Astrocyte of the hippocampus (primary cell): ENCODE measurements around the gene RPS6KA5.
A peak's percentile ranks its signal among the peaks of the same experiment; 100 is the strongest.
"Not testable (repeated sequence)": the region's sequence is repeated elsewhere in the genome, so short reads cannot be mapped to it uniquely, and the experiment has no call there.

Source experiments
- DNase-seq: peaks from one replicate; pipeline ENCODE4 v3.0.0; 2011; ENCODE audit warnings: low read depth, low spot score

RPS6KA5 gene

DNA sequence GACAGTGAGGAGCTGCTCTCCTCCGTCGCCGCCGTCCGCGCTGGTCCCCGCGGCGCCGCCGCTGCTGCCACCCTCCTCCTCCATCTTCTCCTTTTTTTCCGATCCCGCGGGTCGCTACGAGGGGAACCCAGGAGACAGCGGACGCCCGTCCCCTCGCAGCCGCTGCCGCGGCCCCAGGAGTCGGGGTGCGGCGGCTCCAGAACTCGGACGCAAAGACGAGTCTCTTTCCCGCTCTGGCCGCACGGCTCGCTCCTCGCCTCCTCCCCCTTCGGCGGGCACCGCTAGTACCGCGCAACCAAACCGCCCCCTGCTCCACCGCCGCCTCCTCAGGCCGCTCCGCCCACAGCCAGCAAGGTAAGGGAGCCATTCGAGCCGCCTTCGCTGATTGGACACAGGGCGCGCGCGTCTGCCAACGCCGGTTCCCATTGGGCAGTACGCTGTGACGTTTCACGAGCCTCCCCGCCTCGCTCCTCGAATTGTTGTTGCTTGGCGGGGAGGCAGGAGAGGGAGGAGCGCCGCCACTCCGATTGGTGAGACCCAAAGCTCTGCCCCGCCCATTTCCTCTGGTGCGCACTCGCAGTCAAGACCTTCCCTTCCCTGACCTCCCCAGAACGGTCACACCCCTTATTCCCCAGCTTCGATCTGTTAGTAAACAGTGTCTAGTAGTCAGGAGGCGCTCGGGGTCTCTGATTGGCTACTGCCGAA is at the start of gene RPS6KA5:
RPS6KA5 (minus strand) TSS at position 291 of the 705 bp plus-strand sequence; CDS start at position 84, 207 bp downstream.
- peak; percentile 100 for DNase-seq

DNA sequence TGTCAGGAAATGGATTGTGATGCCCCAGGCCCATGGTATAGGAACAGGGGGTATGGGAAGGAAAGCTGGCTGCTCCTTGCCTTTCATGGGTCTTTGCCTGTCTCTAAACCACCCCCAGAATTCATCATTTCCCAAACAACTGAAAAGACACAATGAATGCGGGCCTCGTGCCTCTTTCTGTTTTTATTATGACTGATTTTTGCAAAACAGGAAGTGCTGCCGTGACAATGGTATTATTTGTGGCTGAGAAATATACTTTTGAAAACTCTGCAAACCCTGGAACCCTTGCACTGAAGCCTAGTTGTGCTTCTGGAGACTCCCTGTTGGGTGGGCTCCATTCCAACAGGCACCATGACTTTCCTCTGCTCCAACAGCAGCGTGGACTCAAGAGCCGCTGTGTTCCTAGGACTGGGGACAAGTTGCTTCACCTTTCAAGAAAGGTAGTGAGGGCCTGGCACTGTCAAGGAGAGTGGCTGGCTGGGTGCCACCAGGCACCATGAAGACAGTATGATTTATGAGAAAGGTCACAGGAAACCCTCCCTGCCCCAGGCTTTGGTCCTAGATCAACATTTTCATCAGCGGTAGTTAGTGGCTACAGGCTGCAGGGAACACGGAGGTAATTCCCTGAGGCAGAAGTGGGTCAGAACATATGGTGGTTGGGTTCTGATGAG is 48.6 kb upstream of the RPS6KA5 start:
- DNase-seq = no peak

DNA sequence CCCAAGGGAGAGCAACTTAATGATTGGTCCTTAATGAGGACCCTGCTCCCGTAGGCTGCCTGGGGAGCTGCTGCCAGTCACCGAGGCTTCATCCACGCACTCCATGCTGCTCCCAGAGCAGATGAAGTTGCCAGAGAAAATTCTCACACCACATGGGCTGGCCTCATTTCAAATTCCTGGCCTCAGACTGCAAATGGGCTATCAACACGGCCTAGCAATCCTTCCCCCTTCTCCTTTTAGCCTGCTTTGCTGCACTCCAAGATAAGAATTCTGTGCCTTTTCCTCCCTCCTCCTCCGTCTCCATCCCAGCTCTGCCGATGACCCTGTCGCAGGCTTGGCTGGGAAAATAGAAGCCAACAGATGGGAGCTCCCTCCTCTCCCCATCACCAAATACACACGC is 42.7 kb upstream of the RPS6KA5 start:
- DNase-seq = no peak

DNA sequence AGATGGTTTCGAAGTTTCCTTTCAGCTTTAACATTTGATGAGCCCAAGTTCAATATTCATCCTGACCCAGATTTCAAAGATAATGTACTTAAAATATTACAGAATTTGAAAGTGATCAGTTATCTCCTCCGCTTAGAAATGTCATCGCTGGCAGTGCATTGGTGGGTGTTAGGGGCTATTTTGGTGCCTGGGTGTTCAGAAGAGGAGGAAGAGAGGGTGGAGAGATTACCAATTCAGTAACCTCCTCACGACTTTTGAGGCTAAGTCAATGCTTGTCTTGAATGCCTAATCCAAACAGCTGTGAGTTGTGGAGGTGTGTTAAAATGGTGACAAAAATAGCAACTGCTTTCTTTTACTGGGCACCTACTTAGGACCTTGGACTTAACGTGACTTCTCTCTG is 39.7 kb upstream of the RPS6KA5 start:
- no peak for DNase-seq

DNA sequence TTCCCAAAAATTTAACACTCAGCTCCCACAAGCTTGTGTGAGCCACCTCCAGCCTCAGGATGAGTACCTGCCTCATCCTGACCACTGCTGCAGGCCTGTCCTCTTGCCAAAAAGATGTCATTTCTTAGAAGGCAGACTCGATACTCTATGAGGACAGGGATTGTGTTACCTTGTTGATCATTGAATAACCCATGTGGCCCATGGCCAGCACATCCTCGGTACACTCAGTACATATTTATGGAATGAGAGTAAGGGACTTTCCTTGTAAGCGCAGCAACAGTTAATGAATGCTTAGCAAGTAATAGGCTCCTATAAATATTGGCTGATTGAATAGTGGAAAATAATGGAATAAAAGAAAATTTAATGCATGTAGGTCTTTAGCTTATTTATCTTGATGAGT is 38.1 kb upstream of the RPS6KA5 start:
- DNase-seq = no peak

DNA sequence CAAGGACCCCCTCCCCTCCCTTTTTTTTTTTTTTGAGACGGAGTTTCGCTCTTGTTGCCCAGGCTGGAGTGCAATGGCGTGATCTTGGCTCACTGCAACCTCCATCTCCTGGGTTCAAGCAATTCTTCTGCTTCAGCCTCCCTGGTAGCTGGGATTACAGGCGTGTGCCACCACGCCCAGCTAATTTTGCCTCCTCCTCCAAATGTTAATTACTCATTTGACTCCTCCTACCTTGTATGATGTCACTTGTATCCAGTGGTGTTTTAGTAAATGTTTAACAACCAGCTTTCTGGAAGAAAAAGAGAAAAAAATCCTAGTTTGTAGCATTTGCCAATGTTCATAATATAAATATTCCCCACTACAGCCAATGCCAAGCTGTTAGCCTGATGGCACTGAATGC is 37.2 kb upstream of the RPS6KA5 start:
- DNase-seq = not testable (repeated sequence)

DNA sequence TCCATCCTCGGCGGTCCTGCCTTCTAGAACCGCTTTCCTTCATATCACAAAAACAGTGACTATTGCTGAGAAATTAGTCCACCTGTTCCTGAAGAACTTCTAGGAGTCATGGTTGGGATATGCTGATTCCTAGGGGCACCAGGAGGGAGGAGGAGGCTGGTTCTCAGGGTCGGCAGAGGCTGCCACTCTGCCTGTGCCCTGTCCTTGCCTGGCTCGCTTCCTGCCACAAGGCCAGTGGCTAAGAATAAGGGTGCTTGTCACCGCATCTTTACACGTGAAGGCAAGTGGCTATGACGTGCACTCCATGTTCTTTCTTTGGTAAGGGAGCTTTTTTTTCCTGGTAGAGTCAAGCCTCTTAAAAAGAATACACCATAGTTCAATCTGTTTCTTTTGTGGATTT is 34.7 kb upstream of the RPS6KA5 start:
- no peak for DNase-seq

DNA sequence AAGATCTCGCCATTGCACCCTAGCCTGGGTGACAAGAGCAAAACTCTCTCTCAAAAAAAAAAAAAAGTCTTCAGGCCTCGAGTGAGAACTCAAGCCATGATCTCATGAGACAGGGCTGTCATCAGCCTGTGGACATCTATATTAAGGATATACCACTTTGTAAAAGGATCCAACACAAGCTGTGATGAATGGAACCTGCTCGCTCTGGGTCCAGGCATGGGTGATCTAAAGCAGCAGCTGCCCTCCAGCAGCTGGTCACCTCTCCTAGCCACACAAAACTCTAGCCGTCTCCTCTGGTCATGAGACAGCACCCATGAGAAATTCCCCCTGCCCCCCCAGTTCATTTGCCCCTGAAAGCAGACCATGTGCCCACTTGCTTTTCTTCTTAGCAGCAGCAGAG is 34.3 kb upstream of the RPS6KA5 start:
- no peak for DNase-seq

DNA sequence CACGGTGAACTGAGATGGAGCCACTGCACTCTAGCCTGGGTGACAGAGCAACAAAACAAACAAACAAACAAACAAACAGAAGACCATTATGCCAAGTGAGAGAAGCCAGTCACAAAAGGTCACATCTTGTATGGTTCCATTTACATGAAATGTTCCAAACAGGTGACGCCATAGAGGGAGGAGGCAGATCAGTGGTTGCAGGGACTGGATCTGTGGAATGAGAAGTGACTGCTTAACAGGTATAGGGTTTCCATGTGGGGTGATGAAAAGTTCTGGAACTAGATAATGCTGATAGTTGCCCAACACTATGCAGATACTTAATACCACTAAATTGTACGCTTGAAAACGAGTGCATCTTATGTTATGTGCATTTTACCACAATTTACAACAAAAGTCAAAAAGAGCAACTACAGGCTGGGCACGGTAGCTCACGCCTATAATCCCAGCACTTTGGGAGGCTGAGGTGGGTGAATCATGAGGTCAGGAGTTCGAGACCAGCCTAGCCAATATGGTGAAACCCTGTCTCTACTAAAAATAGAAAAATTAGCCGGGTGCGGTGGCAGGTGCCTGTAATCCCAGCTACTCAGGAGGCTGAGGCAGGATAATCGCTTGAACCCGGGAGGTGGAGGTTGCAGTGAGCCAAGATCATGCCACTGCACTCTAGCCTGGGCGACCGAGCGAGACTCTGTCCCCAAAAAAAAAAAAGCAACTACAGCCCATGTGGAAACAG is 33.5 kb upstream of the RPS6KA5 start:
- DNase-seq = not testable (repeated sequence)

DNA sequence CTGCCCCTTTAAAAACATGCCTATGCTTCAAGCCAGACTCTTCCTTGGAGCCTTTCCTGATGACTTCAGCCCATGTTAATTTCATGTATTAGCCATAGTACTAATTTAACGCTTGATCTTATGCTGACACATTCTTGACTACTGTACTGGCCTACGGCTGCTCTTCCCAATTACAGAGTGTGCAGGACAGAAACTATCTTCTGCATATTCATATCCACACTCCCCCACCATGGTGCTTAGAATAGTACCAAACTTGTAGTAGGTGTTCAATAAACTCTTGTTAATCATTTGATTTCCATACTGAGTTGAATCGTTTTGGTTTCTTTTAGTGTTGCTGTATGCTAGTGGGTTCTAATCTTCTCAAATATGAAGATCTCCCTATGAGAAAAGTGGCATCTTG is 31.6 kb upstream of the RPS6KA5 start:
- DNase-seq = no peak

DNA sequence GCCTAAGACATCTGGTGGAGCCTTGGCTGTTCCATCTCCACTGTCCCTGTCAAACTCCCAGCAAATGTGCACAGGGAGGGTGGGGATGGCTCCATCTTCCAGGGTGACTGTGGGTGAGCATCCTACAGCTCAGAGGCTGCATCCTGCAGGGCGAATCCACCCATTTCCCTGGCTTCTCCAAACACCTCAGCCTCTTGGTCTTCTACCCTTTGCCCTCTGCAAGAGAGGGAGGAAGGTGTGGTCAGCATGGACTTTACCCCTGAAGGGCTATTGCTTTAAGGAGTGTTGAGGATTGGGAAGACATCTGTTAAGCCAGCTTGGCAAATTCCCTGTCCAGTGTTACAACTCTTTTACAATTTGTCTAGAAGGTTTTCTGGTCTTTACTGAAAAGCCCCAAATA is 30.3 kb upstream of the RPS6KA5 start:
- DNase-seq = no peak

DNA sequence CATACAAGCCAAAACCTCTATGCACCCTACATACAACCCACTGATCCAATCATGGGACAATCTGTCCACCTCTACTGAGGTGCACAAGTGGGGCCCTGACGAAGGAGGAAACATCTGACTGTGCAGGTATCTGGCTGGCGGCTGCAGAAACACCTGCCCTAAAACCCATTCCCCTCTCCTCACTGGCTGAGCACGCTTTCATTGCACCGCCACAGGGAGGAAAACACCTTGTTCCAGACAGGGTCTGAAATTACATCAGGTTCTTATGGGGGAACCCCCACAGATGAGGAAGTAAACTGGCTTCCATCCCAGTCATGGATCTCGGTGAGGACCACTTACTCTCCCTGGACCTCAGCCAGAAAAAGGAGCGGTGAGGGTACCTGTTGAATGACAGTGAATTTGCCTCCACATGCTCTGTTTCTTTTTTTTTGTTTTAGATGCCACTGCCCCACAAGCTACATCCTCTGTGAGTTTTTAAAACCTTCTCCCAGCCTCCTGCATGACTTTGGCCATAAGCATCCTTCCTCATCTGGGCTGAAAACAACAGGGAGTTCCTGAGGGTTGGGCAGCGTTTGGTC is 29.6 kb upstream of the RPS6KA5 start:
- no peak for DNase-seq

DNA sequence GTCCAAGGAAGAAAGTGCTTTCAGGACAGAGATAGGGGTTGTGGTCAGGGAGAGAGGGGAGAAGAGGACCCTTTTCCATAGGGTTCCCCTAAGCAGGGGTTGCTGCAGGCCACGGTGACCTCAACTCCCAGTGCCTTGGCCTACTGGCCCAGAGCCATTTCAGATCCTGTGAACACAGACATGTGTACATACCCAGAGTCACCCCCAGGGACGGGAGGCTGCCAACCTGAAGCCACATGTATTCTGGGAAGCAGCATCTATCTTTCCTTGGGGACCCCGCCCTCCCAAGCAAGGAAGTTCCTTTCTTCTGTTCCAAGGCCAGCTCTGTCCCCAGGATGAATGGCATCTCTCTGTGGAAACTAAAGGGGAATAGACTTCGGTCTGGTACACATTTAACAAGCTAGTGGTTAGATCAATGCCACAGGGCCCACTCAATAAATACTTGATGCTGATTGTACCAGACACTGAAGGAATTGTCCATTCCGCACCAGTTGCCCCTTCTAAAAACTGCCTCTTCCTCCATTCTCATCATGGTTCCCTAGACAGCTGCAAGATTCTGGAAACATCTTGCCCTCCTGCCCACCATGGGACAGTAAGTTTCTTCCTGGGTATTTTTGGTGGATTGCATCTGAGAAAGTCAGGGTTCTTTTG is 28.3 kb upstream of the RPS6KA5 start:
- DNase-seq = no peak

DNA sequence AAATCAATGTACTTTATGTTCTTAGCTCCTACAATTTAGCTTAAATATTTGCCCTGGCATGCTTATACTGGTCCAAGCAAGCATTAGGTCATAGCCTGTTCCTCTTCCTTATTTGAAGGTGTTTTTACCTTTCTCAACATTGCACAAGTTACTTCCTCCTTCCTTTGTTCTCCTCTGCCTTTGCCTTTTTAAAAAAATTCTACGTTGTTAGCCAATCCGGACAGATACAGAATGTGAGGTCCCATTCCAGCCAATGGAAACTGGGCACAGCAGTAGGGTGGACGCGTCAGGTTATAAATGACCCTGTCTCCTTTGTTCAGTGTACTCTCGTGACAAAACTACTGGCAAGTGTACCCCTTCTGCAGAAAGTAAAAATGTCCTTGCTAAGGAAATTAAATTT is 27.0 kb upstream of the RPS6KA5 start:
- DNase-seq = not testable (repeated sequence)

DNA sequence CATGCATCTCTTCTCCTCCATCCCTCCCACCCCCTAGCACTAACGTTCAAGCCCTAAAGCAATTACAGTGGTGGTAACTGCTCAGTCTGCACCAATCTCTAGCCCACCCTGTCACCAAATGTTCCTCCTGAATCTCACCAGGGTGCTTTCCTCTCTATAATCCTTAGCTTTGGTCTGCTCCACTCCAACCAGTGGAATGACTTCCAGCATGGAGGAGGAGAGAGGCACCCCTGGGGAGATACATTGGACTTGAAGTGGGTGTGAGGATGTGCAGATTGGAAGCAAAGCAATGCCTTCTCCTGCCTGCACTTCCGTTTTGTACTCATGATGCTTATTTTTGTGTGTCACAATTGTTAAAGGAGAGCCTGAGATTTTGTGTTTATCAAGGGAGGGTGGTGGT is 24.1 kb upstream of the RPS6KA5 start:
- DNase-seq = no peak

DNA sequence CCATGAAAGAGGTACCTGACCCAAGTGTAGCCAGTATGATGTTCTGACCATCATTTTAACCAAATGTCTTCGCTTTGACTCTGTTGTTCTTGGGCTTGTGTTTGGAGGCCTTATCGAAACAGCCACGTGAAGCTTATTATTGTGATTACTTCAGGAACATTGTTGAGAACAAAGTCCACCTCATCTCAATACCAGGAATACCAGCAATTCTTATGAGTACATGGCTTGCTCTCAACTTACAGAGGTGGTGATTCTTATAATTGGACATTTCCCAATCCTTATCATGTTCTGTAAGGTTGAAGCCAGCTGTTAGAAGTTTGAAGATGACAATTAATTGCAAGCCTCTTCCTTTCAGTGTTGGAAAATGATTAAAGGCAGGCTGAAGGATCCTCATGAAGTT is 21.8 kb upstream of the RPS6KA5 start:
- no peak for DNase-seq

DNA sequence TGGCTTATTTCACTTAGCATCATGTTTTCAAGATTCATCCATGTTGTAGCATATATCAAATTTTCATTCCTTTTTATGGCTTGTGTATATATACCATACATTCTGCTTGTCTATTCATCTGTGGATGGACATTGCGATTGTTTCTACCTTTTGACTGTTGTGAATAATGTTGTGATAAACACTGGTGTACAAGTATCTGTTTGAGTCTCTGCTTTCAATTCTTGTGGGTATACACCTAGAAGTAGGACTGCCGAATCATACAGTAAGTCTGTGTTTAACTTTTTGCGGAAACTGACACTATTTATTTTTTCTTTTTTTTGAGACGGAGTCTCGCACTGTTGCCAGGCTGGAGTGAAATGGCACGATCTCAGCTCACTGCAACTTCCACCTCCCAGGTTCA is 19.6 kb upstream of the RPS6KA5 start:
- no peak for DNase-seq

DNA sequence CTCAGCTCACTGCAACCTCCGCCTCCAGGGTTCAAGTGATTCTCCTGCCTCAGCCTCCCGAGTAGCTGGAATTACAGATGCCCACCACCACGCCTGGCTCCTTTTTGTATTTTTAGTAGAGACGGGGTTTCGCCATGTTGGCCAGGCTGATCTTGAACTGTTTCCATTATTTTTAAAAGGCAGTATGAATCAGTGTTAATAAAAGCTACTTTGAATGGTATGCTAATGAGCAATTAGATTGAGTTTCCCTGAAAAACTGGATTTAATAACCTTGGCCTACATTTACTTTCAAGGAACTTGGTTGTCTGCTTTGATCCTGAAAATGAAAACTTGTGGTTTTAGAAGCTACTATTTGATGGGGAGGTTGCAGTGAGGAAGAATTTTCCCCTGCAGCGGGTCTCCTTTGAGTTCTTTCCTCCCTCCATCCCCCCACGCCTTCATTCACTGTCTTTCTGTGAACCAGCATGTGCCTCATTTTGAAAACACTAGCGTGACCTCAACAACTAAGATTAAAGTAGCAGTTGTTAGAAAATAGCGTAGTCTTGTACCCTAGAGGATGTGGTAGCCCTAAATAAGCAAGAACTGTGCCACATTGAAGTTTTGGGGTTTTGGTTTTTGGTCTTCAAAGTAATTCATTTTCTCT is 17.8 kb upstream of the RPS6KA5 start:
- DNase-seq = peak; percentile 43

DNA sequence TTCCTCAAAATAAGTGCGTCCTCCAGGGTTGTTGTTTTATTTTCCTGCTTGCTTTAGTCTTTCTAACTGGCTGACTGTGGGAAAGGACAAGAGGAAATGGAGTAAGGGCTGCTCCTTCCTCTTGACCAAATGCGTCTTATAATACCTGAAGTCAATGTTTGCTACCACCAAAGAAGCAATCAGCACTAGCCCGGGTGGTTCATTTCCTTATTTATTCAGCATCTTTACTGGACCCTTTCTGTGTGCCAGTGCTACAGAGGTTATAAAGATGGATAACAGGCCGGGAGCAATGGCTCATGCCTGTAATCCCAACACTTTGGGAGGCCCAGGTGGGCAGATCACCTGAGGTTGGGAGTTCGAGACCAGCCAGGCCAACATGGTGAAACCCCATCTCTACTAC is 15.1 kb upstream of the RPS6KA5 start:
- DNase-seq = no peak

DNA sequence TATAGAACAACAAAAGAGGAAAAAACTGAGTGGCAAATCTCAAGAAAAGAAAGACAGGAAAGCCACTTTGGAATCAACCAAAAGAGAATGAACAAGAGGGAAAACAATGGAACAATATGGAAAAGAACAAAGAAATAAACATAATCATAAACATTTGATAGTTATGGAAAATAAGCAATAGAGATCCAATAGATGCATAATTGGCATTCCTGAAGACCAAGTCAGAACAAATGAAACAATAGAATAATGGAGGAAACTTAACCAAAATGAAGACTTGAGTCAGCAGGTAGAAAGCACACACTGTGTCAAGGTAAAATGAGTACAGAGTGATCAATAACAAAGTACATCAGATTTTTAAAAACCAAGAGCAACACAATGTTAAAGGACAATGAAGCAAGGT is 10.1 kb upstream of the RPS6KA5 start:
- DNase-seq = no peak

DNA sequence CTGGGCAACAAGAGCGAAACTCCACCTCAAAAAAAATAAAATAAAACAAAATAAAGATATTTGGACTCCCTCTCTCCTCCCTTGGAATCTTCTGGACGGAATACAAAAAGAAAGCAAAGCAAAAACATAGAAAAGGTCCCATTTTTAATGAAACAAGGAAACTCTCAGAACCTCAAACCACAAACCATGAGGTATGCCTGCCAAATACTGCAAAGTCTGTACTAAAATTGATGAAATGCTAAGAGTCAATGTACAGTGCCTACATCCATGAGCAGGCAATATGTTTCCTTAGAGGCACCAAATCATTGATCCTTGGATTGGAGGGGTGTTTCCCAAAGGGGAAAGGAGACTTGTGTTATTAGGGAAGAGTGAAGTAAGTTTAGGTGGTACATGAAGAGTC is 8.2 kb upstream of the RPS6KA5 start:
- DNase-seq = peak; percentile 73
